Endometrial microvascular endothelial cells (primary cell): ENCODE data around the gene HRH1. TPM values are rescaled to one million over a fixed set of nuclear protein-coding genes. Genes with fewer than 3 reads are reported as not detected.

ENCODE experiments used
- in situ Hi-C: cut with HindIII; loops from 2 replicates; pipeline ENCODE4 v1.10.0; 2017; ENCODE audit warnings: low sequenced_read_pairs, low pct_unique_long_range_greater_than_20kb; ENCODE audit errors: inconsistent ontology term
- total RNA-seq: library from RNA; depleted of rRNA; stranded (reverse); fragments of >200 nt; gene quantifications from one replicate; pipeline ENCODE4 v1.2.3, GENCODE V29; 2015; ENCODE audit errors: inconsistent ontology term

HRH1 gene
- total RNA-seq, 1 donor from 2014 or later, result 25.9 TPM

DNA sequence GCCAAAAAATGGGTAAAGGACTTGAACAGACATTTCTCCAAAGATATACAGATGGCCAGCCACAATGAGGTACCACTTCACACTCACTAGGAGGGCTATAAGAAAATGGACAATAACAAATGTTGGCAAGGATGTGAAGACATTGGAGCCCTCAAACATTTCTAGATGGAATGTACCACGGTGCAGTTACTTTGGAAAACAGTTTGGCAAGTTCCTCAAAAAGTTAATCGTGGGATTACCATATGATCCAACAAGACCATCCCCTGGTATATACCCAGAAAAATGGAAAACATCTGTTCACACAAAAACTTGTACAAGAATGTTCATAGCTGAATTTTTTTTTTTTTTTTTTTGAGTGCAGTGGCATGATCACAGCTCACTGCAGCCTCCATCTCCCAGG is 15.9 kb upstream of the HRH1 start:
- in situ Hi-C loops, result no loop called here

DNA sequence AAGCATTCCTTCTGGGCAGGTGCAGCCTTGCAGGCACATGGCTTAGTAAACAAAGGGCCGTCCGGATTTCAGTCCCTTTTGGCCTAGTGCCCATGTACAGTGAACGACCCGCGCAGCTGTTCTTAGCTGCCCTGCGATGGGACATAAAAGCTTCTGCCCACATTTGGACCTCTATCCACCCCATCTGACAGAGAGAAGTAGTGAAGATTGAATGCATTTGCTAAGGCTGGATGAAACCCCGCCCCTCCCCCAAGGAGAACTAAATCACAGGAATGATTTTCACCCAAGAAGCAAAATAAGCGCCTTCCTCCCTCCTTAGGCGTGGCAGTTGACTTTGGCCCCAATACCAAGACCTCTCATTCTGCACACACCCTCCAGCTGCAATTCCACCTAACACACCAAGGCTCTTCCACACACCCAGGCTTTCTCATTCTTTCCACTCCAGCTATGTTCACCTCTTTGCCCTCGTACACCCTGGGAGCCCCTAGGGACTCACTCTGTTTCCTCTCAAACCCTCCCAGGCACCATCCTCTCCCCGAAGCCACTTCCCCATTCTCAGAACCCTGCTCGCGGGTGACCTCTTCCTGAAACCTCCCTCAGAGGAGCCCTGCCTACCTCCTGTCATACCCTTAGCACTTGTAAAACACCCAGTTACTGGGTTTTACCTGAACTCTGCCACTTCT is 14.1 kb upstream of the HRH1 start:
- in situ Hi-C loops, result no loop called here

DNA sequence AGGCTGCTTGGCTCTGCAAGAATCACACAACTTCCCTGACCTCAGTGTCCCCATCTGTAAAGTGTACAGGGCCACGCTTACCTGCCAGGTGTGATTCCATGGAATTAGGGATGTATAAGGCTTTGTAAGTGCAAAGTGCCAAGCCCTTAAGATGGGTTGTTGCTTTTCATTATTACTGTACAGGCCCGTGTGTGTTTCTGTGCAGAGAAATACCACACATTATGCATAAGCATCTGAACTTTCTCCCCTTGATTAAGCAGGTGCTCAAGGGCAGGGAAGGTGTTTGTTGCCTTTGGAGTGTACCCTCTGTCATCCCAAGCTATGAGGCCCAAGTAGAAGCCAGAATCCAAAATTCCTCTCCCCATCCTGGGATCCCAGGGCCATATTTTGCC is 13.6 kb upstream of the HRH1 start:
- in situ Hi-C loops, result no loop called here

DNA sequence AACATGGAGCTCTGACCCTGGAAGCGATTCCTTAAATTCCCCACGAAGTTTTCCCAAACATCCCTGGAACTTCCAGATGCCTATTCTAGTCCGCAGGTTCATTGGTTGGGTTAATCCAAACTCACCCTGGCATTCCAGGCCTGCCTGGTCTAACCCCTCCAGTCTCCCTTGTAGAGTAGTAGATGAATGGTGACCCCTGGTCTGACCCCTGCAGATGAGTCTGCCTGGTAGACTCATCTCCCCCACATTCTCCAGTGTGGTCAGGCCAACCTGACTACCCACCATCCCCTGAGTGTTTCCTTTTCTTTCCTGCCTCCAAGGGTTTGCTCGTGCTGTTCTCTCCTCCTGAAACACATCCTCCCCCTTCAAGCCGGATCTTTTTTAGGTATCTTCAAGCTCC is 10.8 kb upstream of the HRH1 start:
- in situ Hi-C loops, result no loop called here

DNA sequence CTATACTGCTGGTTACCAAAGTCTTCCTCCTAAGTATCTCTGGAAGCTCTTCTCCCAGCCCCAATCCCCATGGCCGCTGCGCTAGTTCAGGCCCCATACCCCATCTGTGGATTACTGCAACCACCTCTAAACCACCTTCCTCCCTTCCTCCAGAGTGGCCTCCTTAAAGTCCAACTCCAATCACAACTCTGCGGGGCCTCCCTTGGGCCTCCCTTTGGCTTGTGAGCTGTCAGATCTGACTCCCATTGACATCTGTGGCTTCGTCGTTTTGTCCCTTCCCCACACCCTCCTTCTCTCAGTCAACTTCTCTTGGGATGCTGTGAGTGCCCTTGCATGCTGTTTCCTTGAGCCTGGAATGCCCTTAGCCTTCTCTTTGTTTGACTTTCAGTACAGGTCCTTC is 9.3 kb upstream of the HRH1 start:
- in situ Hi-C loops, result no loop called here

DNA sequence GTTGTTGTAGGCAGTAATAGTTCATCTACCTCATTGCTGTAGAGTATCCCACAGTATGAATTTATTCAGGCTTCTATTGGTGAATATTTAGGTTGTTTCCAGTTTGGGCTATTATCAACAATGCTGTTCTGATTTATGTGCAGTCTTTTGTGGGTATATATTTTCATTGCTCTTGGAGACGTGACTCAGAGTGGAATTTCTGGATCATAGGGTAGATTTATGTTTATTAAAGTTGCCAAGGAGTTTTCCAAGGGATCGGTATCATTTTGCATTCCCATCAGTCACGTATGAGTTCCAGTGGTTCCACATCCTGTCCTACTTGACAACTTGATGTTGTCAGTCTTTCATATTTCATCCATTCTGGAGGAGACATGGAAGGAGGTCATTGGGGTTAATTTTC is 8.4 kb upstream of the HRH1 start:
- in situ Hi-C loops, result no loop called here

DNA sequence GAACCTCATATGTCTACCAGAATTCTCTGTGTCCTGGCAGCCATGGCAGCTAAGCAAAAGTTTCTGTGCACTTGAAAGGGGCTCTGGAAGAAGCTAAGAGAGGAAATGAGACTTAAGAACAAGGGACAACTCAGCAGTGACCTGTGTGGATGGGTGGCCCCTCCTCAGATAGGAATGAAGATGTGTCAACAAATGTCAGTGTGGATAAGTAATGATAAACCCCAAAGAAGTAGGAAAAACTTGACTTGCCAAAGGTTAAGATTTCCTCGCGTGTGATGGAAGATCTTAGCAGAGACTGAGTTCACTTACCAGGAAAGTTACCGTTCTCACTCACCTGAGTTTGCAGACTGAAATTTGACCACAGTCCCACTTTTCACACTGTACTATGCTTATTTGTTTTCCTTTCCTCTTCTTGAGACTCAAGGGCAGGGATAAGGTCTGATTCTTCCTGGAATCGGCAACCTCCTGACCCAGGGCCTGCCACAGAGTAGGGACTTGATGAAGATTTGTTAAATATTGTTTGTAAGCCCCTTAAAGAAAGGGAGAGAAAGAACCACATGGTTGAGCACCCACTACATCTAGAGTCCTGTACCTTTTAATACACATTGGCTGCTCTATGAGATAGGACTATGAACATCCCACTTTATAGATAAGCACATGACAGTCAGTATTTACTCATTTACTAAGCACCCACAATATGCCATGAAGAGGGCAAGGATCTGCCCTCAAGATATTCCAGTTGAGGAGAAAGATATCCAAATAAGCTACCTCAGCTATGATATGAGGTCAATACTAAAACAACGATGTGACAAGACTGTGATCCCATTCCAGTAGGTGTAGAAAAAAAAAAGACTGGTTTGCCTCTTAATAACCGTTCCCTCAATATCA is 7.3 kb upstream of the HRH1 start:
- in situ Hi-C loops, result no loop called here

DNA sequence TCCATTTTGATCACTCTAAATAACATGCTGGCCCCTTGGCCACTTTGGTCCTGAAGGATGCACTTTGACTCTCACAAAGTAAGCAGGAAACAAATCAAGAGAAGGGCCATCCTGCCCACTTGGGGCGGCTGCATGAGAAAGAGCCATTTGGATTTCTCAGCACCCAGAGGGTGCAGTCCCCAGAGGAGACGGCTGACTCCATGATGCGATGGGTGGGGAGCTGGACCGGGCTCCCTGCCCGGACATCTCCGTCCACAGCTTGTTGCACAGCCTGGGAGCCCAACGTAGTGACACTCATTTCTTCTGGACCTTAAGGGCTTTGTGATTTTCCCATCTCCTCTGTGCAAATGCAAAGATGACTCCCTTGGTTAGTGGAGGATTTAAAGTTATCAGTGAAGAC is 4.0 kb upstream of the HRH1 start:
- in situ Hi-C loops, result no loop called here

DNA sequence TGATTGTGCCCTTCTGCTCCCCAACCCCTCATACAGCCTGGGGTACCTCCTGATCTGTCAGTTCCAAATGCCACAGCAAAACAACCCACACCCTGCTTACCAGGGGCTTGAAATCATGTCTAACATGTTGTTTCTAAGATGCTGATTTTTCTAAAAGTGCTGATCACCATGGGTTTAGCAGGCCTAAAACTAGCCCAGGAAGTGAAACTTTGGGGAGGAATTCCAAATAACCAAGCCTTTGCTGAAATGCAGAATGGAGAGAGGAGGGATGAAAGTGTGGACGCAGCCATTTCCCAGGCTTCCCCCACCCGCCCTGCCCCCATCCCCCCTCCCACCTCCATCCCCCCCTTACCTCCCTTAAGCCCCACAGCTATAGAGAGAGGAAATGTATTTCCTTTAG is 2.0 kb upstream of the HRH1 start:
- in situ Hi-C loops, result no loop called here

DNA sequence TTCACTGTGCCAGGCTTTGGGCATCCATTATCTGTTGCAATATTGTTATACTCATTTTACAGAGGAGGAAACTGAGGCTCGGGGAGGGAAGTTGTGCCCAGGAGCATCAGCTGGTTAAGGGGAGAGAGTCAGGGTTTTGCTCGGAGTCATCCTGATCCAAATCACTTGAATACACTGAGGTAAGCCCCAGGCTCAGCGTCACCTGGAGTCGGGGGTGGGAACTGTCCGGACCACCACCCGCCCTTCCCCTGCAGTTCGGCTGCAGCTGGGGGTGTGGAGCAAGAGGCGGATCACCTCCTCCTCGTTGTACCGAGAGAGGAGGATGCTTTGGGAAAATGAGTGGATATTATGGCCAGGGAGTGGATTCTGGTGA is 646 bp downstream of the HRH1 start:
- in situ Hi-C loops, result no loop called here

DNA sequence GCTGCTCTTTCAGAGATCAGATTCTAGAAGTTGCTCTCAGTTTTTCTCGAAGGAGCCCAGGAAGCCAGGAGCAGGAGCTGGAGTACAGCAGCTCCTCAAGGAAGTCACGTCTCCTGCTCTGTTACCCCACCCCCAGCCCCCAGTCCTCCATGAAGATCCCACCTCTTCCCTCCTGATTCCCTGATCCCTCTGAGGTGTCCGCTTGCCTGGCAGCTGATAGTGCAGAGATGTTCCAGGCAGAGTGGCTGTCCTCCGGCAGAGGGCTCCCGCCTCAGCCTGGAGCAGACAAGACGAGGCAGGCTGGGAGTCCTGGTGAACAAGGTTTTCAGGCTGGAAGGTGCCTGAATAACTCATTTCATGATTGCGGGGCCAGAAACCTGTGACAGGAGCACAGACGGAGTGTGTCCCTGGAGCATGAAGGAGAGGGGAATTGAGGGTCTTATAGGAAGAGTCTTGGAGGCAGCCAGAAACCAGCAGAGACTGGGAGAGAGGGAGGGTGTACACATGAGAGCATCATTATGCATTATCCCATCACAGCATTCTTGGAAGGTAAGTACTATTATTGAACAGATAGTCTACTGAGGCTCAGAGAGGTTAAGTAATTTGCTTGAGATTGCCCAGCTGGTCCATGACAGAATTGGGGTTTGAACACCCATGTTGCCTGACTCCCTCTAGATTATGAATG is 1.2 kb downstream of the HRH1 start:
- in situ Hi-C loops, result no loop called here

DNA sequence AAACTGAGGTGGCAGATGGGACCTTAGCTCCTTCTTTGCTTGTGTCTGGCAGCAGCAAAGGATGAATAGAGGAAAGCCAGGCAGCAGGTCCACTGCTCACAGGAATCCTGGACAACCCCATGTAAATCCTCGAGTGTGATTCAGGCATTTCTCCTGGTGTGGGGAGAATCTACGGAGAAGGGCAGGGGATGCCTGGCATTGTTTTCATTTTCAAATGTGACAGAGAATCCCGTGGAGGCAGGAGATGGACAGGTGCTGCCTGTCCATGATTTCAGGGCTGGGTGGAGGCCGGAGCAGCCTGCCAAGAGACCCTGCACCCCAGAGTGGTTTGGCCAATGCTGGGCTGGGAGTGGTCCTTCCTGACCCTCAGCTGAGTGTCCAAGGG is 1.7 kb downstream of the HRH1 start:
- in situ Hi-C loops, result no loop called here

DNA sequence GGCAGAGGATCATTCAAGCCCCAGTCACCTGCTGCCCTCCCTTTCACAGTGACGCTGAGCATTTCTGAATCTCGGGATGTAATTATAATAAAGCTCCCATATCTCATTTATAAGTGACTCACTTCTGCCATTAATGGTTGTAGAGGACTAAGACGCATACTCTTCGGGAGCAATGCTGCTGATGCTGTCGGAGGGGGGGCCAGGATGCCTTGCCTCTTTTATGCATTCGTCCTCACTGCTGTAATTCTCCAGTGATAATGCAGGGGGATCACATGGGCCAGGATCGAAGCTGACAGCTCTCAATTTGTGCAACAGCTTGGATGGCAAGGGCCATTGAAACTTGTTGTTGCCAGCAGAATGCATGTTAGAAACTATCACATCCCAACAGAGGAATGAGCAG is 3.1 kb downstream of the HRH1 start:
- in situ Hi-C loops, result no loop called here

DNA sequence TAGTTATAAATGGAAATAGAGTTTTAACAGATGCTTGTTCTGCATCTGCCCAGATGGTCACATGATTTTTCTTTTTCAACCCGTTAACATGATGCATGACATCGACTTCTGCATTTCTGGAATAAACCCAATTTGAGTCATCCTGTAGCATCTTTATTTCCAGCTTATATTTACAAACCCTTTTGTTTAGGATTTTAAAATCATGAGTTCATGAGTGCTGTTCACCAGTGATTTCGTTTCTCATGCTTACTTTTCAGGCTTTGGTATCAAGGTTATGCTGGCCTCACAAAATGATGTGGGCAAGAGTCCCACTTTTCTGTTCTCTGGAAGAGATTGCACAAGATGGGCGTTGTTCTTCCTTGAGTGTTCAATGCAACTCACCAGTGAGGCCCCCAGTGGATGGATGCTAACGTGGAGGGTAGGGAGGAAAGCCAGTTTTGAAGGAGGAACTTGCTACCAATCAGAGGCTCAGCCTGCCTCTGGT is 5.2 kb downstream of the HRH1 start:
- in situ Hi-C loops, result no loop called here

DNA sequence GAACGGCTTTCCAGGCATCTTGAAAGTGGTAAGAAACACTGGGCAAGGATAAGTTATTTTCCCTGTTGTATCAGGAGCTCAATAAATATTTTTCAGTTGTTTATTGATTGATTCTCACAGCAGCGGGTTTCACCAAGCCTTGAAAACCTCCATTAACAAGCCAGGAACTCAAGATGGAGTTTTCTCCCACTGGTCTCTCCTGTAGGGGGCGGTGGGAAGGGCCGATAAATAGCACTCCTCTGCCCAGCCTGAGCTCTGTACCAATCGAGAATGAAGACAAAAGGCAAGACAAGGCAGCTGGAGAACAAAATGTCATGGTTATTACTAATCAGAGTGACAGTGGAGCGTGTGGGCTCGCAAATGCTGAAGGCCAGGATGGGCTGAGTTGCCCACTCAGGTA is 7.4 kb downstream of the HRH1 start:
- in situ Hi-C loops, result no loop called here

DNA sequence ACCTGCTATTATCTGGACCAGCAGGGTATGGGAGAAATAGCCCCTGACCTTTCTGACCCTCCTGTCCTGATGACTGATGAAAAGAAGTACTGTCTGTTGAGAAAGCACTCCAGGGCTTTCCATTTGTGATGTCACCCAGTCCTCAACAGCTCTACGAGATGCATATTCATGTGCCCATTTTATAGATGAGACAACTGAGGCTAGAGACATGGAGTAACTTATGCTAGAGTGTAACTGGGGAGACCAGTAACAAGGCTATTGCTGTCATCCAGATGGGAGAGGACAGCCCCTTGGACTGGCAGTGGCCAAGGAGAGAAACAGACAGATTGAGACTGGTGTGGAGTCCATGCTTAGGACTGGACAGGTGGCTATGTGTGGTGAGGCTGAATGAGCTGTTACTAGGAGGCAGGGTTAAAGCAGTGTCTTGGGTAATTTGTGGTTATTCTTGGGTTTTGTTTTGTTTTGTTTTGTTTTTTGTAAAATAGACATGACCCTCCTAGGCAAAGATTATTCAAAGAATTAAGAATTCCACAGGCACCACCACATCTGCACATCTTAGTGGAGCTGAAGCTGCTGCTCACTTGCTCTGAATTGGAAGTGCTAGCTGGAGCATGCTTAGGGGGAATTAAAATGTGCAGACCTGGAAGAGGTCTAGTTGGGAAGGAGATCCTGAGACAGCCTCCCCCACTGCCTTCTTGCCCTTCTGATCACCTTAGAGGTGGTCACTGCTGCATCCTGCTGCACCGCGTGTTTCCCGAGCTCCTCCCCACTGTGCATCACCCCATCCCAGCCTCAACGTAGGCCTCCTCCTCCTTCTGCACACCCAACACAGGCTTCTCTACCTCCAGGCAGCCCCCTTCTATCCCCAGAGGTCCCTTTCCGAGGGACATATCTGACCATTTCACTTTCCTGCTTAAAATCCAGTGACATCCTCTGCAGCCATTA is 8.4 kb downstream of the HRH1 start:
- in situ Hi-C loops, result no loop called here

DNA sequence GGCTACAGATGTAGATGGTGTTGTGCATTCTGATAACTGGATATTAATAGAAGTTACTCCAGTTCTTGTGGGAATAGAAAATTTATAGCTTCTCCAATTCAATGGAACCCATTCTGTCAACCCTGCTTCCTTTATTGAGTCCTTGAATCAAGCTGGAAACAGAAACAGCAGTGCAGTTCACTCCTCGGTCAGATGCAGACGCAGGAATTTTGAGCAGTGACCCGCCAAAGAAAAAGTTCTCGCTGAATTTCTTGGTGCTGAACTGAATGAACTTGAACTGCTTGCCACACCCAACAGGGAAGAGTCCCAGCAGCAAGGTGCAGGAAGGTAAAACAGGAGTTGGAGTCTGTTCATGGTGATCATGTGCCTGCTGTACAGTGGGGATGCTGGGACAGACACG is 10.3 kb downstream of the HRH1 start:
- in situ Hi-C loops, result no loop called here

DNA sequence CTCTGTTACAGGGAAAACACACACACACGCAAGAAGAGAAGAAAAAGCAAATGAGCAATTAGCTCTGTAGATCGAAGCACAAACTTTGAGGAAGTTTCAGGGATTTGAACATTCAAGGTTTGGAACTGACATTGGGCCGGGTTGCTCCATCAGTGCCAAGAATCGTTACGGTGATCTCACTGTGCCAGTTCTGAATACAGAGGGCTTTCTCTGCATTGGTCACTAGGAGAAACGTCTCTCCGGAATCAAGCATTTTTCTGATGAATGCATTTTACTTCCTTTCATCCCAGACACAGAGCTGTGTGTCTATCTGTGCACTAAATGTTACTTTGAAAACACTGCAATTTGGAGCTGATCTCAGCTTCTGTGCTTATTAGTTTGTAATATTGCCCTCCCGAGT is 11.2 kb downstream of the HRH1 start:
- in situ Hi-C loops, result no loop called here
